CD4-positive, alpha-beta T cell treated with Interleukin-12 subunit alpha and Interleukin-12 subunit beta, for 1 hour (primary cell): ENCODE measurements around the gene HPCAL1.

ENCODE experiments used
- DNase-seq: peaks from one replicate; pipeline ENCODE4 v3.0.0-alpha.2; 2020

Gene HPCAL1

DNA sequence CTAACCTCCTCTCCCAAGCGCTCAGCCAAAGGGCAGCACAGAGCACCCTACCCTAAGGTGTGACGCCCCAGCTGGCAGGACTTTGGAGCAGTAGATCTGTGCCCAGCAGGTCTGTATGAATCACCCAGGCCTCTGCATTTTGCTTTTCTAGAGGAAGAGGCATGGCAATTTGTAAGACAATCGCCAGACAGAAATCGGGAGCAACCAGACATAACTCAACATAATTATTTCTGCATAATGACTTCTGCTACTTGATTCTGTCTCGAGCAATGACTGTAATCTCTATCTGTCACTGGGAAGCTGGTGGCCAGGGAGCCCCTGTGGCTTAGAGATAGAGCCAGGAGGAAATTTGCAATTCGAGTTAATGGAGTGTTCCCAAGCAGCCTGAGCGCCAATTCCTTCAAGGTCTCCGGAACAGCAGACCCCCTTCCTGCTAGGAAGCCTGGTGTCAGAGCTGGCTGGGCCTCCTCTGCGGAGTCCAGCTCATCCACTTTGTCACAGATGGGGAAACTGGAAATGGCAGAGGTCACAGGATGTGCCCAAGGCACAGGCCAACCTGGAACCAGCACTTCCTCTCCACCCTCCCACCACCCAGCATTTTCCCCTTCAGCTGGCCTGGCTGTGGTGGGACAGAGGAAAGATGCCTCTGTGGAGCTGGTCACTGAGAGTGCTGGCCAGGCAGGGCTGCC, 90.4 kb downstream of the HPCAL1 start:
- DNase-seq = no peak

DNA sequence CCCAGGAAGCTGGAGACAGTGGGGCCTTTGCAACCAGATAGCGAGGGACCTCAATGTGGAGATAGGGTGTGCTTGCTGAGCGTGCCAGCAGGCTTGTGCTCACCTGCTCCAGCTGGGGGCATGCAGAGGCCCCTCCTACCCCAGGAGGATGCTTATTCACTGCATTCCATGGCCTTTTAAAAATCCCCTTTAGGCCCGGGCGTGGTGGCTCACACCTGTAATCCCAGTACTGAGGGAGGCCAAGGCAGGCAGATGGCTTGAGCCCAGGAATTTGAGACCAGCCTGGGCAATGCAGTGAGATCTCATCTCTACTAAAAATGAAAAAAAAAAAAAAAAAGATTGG, 90.9 kb downstream of the HPCAL1 start:
- no peak for DNase-seq

DNA sequence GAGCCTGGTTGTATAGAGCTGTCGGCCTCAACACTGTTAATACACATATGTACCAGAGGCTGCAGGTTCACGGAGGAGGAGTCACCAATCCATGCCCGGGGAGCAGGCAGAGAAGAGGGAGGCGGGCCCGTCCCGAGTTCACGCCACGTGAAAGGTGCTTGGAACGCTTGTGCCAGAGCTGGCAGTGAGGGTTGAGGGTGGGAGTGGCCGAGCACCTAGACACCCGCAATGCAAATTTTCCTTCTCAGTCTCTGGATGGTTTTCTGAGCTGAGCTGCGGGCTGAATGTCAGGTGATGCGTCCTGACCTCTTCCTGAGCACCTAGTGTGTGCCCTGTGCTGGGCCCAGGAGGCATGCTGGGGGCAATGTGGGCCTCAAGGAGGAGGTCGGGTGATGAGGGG, 93.2 kb downstream of the HPCAL1 start:
- no peak for DNase-seq

DNA sequence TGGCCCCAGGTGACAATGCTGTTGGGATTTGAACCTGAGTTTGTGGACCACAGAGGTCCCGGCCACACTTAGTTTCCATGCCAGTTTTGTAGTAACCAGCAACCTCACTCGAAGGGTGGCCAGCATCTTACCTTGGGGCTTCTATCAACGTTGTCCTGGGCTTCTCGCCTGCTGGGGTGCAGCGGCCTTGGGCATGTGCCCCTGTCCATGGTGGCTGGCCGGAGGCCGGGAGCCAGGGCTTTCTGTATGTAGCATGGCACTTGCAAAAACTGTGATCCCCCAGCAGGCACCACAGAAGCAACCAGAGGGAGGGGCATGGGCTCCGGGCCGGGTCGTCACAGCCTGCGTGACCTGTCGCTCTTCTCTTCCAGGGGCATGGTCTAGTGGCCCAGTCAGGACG, 93.8 kb downstream of the HPCAL1 start:
- no peak for DNase-seq

DNA sequence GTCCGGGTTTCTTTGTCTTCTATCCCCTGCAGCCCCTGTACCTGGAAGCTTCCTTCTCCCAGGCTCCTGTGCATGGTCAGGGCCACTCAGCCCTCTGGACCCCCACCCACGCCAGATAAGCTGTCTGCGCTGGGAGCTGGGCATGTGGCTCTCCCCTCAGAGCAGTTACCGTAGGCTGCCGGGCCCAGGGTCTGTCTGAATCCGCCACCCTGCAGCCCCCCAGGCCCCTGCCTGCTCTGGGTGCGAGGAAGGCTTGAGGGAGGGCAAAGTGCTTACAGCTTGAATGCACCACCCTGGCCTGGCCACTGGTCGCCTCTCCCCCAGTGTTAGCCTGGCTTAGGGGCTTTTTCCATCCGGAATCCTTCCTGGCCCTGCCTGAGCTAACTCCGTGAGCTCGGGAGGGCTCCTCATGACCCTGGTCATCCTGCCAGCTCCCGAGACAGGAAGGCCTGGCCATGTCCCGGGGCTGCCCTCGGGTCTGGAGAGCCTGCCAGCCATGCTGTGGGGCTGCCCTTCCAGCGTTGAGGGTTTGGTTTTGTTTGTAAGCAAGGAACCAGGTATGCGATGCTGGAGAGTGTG, 94.7 kb downstream of the HPCAL1 start:
- DNase-seq = no peak

DNA sequence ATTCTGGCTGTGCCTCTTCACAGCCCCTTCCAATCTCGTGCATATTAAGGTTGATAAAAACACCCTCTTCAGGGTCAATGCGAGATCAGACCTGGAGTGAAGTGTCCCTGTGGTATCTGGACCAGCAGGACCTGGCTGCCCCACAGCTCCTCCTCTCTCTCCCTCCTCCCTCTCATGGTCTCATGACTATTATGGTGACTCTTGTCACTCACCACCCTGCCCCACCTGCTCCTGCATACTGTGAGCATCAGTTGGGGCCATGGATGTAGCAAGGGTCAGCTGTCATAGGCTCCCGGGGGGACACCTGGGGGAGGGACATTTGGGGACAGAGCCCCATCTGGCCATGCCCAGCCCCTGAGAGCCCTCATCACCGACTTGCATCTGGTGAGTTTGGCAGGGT, 95.2 kb downstream of the HPCAL1 start:
- DNase-seq = no peak

DNA sequence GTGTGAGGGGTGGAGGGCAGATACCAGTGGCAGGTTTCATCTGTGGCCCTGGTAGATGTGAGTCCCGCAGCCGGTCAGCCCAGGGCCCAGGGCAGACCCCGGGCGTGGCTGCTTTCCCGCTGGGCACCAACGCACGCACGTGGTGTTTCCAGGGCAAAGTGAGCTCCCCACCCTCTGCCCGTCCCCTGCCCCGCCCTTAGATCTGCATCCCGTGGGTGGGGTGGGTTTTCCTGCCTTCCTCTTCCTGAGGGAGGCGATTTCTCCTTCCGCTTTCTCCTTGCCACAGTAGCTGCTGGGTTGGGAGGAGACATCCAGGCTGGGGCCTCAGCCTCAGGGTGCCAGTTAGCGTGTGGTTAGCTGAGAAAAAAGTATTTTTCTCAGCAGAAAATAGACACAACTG, 95.8 kb downstream of the HPCAL1 start:
- DNase-seq = no peak

DNA sequence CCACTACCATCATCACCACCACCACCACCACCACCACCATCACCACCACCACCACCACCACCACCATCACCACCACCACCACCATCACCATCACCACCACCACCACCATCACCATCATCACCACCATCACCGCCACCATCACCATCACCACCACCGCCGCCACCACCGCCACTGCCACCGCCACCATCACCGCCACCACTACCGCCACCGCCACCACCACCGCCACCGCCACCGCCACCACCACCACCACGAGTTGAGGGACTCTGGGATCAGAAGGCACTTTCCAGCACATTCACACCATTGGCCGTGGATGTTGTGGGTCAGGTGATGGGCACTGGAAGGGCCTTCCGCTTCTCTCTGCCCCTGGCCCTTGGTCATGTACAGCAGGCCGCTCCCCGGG, 96.7 kb downstream of the HPCAL1 start:
- no peak for DNase-seq

DNA sequence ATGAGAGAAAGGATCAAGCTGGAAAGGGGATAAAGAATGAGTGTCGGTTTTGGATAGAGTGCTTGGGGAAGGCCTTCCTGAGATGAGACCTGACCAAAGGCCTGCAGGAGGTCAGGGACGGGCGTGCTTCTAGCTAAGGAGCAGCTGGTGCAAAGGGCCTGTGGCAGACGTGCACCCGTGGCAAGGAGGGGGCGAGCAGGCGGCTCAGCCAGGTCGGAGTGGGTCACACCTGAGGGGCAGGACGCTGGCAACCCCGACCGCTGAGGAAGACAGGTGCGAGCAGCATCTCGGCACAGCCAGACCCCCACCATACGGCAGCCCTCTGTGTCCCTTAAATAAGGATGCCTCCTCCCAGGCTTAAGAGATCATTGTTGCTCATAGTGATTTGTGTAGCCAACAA, 97.3 kb downstream of the HPCAL1 start:
- DNase-seq = no peak

DNA sequence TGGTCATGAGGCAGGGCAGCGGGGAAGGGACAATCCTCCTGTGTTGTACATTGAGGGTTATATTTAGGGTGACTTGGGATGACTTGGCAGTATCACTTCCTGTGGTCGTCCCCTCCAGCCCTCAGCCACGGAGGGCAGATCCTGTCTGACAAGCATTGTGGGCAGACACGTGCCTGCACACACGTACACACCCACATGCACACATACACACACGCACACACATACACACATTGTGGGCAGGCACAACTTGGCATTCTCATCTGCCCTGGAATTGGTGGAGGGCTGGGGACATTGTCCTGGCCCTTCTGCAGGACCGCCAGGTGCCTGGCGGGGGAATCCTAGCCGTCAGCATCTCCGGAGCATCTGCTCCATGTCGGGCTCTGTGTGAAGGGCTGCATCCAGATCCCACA, 97.9 kb downstream of the HPCAL1 start:
- peak; percentile 20 for DNase-seq

DNA sequence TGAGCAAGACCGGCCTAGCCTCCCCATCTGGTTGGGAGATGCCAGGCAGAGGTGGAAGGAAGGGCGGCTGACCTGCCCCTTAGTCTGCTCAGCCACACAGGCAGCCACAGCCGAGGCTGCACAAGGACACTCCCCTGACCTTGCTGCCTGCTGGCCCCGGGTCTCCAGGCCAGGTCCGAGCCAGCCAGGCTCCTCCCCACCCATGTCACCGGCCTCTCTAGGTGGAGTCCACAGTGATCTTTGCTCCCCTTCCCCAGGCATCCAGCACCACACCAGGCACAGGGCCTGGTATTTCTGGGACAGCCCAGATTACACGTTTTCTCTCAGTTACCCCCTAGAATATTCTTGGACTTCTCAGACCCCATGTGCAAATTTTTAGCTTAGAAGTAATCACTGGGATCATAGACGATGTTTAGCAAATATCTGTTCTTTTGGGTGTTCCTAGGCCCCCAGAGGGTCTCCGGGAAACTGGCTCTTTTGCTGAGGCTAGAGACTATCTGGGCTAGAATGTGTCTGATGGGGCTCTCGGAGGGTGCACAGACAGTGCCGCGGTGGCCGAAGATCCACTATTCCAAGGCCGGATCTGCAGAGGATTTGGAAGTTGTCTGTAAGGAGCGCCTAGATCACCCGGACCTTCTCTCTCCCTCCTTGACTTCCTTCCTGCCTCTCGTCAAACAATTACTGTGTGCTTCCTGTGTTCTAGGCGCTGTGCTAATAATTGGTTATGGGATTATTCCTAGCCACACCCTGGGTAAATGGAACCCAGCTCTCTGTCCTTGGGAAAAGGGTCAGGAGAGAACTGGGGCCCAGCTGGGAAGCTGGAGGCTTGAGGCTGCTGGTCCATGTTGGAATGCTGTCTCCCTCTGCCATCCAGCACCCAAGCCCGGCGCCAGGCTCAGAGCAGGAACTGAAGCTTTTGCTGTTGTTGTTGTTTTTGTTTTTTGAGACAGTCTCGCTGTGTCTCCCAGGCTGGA, 98.6 kb downstream of the HPCAL1 start:
- DNase-seq = no peak

DNA sequence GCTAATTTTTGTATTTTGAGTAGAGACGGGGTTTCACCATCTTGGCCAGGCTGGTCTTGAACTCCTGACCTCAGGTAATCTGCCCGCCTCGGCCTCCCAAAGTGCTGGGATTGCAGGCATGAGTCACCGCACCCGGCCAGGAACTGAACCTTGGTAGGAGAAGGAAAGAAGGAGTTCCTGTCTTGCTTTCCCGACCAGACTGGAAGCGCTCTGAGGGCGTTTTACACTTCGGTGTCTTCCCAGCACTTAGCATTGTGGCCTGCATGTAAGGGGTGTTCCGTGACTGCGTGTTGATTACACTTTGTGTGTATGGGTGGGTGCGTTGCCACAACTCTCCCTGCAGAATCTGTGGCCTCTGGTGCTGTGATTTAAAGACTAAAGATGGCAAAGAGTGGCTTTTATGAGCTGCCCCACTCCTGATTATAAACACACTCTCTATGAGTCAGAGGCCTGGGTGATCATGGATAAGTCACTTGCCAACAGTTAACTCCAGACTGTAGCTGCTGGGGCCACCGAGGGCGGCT, 99.4 kb downstream of the HPCAL1 start:
- no peak for DNase-seq

DNA sequence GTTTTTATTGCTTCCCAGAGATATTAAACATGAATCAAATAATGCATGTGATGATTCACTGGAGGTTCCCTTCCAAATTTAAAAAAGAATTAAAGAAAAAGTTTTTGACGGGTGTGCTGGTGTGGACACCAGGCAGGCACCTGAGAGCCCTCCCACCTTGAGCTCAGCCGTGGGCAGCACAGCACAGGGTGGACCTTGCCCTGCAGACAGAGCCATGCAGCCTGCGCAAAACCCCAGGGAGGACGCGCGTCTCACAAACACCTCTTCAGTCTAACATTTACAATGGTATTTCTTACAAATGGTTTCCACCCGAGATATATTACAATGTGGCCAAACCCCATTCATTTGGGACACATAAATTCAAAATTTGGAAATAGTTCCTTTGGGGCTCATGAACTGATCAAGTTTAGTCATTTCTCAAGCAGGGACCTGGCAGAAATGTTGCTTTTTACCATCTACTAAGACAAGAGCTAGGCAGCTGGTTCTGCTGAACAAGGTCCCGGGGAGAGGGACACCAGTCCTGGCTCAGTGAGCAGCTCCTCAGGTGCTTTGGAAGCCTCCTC, 100.0 kb downstream of the HPCAL1 start:
- DNase-seq = no peak

DNA sequence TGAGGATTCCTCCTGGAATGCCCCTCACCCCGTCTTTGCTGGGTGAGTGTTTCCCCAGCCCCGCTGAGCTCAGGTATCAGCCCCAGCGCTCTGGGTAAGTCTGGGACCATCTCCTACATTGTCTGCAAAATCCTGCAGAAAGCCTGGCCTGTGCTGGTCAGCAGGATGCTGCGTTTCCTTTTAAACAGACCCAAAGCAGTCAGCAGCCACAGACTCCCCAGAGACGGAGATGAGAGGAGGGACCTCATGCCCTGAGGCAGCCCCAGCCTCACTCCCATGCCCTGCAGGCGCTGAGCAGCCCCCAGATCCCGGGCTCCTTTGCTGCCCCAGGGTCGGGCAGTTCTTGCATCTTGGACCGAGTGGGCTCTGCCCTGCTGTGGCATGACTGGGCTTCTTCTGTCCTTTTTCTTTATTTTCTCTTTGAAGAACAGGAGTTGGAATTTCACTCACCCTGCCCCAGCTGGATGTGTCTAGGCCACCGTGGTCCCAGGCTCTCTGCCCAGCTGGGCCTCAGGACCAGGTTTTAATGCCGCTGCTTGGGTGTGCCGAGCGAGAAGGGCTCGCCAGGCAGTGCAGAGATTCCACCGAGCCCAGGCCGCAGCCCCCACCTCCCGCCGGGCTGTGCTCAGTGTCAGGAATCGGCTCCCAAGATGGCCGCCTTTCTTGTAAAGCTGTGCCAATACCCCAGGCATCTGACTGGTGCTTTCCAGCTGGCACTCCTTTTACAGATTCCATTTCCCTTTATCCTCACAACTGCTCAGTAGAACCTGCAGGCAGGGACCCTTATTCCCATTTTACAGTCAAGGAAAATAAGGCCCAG, 101.8 kb downstream of the HPCAL1 start:
- DNase-seq = no peak

DNA sequence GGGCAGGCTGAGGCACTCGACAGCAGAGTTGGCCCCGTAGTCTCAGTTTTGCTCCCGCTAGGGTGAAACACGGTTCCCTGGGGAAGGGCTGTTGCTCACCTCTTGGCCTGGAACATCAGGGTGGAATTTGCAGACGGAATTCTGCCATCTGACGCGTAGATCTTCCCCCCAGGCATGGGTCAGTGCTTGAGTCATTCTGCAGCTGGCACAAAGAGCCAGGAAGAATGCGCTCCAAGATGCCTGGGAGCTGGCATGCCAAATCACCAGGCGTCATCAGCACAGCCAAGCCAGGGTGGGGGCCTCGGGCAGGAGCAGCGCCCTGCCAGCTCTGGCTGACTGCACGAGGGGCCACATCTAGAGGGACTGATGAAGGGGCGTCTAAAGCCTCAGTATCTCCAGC, 102.7 kb downstream of the HPCAL1 start:
- no peak for DNase-seq

DNA sequence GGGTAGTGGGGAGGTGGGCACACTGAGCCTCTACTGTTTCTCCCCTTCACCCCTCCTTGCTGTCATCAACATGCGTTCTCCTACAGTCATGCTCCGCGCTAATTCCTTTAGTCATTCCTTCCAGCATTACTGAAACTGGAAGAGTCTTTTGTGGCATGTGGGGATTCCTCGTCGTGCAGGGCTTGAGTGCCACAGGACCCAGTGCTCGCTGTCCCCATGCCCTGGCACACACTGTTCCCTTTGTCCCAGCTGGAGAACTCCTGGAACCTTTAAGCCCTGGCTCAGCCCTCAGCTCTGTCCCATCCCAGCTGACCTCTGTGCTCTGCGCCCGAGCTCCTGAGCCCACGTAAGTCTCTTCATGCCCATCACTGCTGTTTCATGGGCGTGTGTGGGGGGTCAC, 103.3 kb downstream of the HPCAL1 start:
- no peak for DNase-seq

DNA sequence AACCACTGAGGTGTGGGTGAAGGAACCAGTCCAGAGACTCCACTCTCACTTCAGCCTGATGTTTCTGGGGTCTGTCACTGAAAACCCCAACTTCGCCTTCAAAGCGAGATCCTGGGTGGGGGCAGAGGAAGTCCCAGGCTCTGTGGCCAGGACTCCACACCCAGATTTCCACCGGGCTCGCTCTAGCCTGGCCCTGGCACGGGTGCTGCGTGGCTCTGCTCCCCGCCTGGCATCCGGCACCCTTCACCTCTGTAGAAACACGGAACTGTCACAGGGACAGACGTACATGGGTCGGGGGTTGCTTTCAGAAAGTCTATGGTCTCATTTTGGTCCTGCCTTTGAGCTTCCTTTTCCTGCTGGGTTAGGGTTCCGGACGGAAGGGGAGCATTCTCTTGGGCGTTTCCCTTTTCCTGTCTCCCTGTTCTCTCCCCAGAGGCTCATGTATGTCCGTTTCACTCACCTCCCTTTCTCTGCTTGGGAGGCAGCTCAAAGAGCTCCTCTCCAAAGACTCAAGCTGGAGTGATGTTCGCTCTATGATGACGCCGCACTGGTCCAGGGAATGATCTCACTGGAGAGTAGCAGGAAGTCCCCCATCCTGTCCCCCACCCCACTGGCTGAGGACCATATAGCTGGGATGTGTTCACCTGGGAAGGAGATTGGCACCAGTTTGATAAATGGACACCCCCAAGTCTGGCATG, 103.9 kb downstream of the HPCAL1 start:
- DNase-seq = no peak

DNA sequence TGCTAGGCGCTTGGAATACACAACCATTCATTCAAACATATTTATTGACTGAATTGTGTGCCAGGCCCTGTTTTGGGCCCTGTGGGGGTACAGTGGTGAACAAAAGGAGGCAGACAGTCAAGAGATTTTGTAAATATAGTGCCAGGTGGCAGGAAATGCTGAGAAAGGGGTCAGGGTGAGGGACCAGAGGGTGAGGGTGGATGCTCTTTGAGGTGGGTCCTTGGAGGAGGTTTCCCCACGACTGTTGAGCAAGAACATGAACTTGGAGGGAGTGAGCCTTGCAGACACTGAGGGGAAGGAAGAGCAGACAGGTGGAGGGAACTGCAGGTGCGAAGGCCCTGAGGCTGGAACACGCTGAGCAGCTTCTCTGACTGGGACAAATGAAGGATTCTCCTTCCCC, 104.7 kb downstream of the HPCAL1 start:
- DNase-seq = no peak

DNA sequence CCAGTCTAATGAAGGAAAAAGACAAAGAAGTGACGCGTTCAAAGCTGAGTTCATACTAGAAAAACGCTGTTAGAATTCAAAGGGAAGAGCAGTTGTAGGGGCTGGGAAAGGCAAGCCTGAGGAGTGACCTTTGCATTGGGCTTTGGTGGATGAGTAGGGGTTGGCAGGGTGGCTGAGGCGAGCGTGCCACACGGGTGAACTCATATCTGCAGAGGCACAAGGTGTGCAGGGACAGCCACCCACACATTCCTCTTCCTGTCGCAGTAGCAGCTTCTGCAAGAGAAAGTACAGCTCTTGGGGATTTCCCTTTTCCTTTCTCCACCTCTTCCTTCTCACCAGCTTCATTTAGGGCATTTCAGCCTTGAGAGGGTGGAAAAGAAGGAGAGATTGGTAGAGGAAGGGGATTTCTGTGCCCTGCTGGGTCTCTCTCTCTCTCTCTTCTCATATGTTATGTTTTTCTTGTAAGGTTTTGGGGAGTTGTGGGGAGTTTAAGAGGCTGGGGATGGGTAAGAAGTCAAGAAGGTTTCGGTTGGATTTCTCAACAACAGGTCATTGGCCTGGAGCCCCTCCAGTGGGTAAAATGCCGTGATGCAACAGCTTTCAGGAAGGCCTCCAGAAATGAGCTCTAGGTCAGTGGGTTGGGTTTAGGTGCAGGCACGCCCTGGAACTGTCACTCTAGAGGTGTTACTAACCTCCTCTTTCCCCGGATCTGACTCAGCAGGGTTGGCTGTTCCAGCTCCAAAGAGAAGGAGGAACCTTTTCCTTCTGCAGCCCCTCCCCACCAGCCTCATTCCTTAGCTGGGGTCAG, 105.3 kb downstream of the HPCAL1 start:
- DNase-seq = peak; percentile 54

DNA sequence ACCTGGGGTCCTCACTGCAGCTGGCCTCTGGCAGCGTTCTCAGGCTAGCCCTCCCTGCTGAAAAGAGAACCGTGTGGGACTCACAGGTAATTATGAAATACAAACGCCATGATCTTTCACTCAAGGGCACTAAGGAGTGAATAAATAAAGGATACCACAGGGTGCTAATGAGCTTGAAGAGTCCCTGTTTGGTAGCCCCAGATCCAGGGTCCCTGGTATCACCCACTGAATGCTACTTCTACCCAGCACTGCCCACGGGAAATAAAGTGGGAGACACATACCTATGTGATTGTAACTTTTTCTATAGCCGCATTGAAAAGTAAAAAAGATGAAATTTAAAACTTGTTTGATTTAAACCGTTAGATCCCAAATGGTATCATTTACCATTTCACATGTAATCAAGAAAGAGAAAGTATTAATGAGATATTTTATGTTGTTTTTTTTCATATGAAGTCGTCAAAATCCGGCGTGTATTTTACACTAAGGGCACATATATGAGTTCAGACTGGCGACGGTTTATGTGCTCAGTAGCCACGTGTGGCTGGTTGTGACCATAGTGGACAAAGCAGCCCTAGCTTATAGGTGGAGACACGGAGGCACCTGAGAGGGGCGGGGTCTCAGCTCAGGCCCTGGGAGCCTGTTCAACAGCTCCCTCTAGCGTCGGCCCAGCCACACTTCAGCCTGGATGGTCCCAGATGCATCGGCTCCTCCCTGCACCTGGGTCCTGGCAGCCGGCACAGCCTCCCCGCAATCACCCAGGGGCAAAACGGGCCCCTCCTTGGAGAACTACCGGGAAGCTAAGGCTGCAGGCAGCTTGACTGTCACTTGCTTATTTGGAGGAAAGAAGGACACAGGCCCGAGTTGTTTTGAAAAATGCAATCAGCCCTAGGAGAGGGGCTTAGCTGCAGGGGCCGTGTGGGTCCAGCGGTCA, 106.2 kb downstream of the HPCAL1 start:
- peak; percentile 87 for DNase-seq
